Stomach (tissue), 4 donors: ENCODE results near the gene FAM219A.
"Not testable (repeated sequence)": the region's sequence is repeated elsewhere in the genome, so short reads cannot be mapped to it uniquely, and the experiment has no call there.

Experiments used
- POLR2A ChIP-seq, 4 donors: fragments of 450-650 bp; IDR thresholded peaks; one replicate each; pipeline ENCODE4 v1.6.1; 2016; ENCODE audit warnings: antibody characterized with exemption in 4 of 4, control low read depth in 2 of 4, mild to moderate bottlenecking in 1 of 4, moderate library complexity in 1 of 4
- POLR2AphosphoS5 ChIP-seq, 3 donors: sonication (generic); formaldehyde crosslinking; IDR thresholded peaks; one replicate each; pipeline ENCODE4 v1.6.1; 2016; ENCODE audit warnings: antibody characterized with exemption in 3 of 3

- not testable (repeated sequence) for TF ChIP-seq POLR2A, POLR2AphosphoS5 (IDR thresholded peaks at IDR 0.05)
Measured at GRCh38 chr9:34482746-34483145, 24.4 kb upstream of the FAM219A start.
